DMS153 treated with DMSO at 0.1 percent for 48 hours (cell line): ENCODE results near the gene MEIOSIN.
"Not testable (repeated sequence)": the region's sequence is repeated elsewhere in the genome, so short reads cannot be mapped to it uniquely, and the experiment has no call there.

Source experiments
- DNase-seq: peaks from one replicate; lab custom pipeline; 2025; ENCODE audit not compliant: unreplicated experiment; lab: John Stamatoyannopoulos, UW

Gene MEIOSIN

GRCh38 chr19:45717983-45718650 lies 15.1 kb upstream of the MEIOSIN start:
- DNase-seq = no peak

DNA sequence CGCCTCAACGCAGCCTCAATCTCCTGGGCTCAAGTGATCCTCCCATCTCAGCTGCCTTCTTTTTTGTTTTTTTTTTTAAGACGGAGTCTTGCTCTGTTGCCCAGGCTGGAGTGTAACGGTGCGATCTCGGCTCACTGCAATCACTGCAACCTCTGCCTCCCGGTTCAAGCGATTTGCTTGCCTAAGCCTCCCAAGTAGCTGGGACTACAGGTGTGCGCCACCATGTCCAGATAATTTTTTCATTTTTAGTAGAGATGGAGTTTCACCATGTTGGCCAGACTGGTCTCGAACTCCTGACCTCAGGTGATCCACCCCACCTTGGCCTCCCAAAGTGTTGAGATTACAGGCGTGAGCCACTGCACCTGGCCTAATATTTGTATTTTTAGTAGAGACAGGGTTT lies 13.2 kb upstream of the MEIOSIN start:
- not testable (repeated sequence) for DNase-seq

DNA sequence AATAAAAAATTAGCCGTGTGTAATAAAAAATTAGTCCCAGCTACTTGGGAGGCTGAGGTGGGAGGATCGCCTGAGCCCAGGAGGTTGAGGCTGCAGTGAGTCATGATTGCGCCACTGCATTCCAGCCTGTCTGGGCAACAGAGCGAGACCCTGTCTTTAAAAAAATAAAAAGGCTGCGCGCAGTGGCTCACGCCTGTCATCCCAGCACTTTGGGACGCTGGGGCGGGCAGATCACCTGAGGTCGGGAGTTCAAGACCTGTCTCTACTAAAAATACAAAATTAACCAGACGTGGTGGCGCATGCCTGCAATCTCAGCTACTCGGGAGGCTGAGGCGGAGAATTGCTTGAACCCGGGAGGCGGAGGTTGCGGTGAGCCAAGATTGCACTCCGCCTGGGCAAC lies 4.6 kb upstream of the MEIOSIN start:
- DNase-seq = not testable (repeated sequence)

GRCh38 chr19:45729800-45730290 lies 3.4 kb upstream of the MEIOSIN start:
- no peak for DNase-seq

DNA sequence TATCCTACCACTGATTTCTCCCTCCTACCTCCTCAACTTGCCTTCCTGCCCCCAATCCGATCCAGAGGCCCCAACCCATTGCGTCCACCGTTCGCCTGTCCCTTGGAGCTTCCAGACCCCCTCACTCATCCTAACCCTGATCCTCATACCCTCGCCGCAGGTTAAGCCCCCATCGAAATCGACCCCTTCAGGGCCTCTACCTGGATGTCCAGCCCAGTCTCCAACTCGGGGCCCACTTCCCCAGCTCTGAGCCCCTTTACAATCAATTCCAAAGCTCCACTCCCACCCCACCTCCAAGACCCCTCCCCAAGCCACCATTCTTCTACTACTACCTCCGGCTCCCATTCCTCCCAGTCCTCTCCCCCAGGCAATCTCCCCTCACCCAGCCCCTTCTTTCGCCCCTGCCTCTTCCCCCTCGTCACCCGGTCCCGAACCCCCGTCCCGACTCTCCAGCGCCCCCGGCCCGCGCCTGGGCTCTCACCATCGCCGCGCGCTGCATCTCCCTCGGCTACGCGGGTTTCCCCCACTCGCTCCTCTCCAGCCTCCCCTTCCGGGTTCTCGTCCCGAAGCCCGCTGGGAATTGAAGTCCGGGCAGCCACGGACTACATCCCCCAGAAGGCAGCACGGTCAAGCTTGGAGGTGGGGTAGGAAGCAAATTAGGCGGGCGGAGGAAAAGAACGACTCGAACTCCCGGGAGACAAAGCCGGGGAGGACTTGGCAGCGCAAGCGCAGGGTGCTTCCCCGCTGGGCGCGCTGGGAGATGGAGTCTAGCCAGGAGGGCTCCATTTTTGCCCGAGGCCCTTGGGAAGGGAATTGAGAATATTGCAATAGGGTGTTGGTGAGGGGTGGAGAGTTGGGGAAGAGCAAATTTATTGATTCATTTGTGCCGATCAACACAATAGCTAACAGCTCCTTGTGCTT lies 2.6 kb upstream of the MEIOSIN start, which contains the start of gene FBXO46:
Gene FBXO46 (minus strand): TSS at position 529 of the 921 bp plus-strand sequence. CDS start 17,401 bp downstream, outside the sequence.
- peak; percentile 97 for DNase-seq

DNA sequence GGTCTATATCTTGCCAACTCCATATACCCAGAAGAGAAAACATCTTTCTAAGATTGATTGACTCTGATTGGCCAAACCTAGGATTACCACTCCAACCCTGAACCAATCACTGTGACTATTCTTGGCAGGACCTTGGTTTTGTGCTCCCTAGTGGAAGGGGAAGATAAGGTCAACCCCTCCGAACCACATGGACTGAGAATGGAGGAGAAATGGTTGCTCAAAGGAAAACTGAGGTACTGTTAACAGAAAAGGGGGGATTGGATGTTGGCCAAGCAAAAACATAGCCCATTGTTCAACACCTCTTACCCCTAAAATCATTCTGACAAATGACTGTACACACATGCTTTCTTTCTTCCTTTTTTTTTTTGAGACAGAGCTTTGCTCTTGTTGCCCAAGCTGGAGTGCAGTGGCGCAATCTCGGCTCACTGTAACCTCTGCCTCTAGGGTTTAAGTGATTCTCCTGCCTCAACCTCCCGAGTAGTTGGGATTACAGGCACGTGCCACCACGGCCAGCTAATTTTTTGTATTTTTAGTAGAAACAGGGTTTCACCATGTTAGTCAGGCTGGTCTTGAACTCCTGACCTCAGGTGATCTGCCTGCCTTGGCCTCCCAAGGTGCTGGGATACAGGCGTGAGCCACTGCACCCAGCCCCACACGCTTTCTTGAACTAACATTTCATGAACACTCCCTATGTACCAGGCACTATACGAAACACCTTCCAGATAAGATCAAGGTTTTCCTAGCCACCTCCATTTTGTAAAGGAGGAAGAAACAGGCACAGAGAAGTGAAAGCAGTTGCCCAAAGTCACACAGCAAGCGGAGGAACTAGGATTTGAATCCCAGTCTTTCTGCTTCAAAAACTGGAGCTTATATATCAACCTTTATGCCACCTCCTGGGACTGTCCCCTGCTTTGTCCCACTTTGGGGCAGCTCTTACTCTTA lies 6.5 kb downstream of the MEIOSIN start:
- DNase-seq = no peak

DNA sequence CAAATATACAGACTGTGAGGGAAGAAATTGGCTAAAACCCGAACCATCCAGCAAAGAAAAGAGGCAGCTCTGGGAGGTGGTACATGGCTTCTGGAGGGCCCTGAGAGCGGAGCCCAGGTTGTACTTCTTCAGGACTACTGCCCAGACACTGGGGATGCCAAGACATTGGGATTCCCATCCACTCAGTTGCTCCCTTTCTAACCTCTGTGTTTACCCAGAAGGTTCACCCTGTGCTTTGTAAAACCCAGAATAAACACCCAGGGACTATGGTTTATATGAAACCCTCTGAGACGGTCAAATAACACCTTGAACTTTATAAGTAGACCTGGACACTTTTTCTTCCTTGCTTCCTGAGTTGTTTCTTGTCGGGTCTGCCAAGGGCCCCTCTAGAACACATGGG lies 9.7 kb downstream of the MEIOSIN start:
- no peak for DNase-seq

GRCh38 chr19:45745606-45746005 lies 12.4 kb downstream of the MEIOSIN start:
- DNase-seq = no peak

GRCh38 chr19:45746866-45747265 lies 13.6 kb downstream of the MEIOSIN start:
- no peak for DNase-seq

GRCh38 chr19:45747513-45747912 lies 14.3 kb downstream of the MEIOSIN start:
- no peak for DNase-seq

DNA sequence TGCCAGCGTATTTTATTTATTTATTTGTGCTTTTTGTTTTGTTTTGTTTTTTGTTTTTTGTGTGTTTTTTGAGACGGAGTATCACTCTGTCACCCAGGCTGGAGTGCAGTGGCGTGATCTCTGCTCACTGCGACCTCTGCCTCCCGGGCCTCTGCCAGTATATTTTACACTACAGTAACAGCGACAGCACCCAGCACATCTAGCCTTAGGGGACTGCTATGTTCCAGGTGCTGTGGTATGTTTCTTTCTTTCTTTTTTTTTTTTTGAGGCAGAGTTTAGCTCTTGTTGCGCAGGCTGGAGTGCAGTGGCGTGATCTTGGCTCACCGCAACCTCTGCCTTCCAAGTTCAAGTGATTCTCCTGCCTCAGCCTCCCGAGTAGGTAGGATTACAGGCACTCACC lies 18.2 kb downstream of the MEIOSIN start:
- DNase-seq = not testable (repeated sequence)

GRCh38 chr19:45752639-45753038 lies 19.4 kb downstream of the MEIOSIN start:
- no peak for DNase-seq

- DNase-seq = no peak
Measured at GRCh38 chr19:45753548-45753947, 20.3 kb downstream of the MEIOSIN start.

GRCh38 chr19:45754323-45754722 lies 21.1 kb downstream of the MEIOSIN start:
- DNase-seq = no peak

- no peak for DNase-seq
Measured at GRCh38 chr19:45757695-45758094, 24.5 kb downstream of the MEIOSIN start.

DNA sequence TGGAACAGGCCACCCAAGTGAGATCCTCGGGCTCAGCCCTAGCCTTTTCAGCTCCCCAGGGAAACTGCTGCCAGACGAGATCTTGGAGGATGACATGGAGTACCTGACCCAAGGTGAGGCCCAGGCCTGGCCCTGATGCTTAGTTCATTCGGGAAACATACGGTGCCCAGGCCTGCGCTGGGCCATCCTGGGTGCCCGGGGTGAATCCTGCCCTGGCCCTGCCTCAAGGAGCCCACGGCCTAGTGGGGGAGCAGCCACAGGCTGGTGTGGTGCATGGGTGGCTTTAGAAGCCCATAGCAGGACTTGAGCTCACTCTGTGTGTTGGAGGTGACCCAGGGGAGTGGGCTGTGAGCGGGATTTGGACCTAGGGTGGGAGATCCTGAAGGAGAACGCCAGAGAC lies 25.7 kb downstream of the MEIOSIN start:
- no peak for DNase-seq

GRCh38 chr19:45761714-45762113 lies 28.5 kb downstream of the MEIOSIN start:
- DNase-seq = no peak

DNA sequence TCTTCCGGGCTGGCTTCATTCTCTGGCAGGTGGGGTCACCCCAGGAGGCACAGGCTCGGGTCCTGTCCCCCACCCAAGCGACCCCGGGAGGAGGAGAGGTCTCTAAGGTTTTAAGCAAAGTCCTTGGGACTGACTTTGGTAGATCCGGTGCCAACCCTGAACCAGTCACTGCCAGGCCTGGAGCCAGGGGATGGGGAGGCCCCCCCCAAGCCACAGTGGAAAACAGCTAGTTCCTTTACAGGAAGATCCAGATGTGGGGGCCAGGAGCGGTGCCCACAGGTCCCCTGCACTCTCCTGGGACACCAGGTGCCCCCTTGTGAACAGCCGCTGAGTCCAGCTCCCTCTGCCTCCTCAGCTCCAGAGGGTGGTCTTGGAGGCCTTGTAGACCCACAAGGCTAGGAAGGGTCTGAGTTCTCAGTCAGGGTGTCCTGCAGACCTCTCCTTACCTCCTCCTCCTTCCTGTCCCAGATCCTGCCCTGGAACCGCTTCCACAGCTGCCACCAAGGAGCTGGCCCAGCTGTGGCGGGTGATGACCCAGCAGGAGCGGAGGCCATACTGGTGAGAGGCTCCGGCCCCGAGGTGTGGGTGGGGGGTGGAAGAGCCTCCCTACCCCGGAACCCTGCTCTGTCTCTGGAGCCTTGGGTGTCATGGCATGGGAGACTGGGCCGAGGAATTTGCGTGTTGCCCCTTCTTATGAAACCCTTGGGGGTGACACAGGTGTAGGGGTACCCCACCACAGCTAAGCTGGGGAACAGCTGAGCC lies 29.8 kb downstream of the MEIOSIN start:
- DNase-seq = no peak

DNA sequence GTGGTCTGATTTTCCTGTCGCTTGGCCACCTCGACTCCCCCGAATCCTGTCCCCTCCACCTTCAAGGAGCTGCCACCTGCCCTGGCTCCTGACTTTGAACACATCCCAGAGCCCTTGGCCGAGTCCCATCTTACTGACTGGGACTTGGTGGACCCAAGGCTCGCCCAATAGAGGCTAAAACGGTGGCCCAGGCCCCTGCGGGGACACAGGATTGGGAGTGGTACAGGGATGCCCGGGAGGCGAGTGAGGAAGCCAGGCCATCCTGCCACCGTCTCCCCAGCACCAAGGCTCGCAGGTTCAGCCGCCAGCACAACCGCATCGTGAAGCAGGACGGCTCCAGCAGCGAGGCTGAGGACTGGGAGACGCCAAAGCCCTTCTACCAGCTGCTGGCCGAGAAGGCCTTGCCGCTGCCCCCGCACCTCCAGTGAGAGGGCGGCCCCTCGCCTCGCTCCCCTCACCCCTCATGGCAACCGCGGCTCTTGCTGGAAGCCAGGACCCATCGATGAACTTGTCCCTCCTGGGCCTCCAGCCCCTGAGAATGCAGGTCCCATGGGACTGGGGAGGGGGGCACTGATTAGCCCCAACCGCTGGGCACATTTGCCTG lies 30.6 kb downstream of the MEIOSIN start:
- no peak for DNase-seq

GRCh38 chr19:45764475-45764874 lies 31.2 kb downstream of the MEIOSIN start:
- no peak for DNase-seq
